Activated CD8-positive, alpha-beta T cell treated with anti-CD3 and anti-CD28 coated beads for 36 hours (primary cell): ENCODE results near the gene GTPBP3. TPM values are rescaled to one million over a fixed set of nuclear protein-coding genes. Genes with fewer than 3 reads are reported as not detected.
"Not testable (repeated sequence)": the region's sequence is repeated elsewhere in the genome, so short reads cannot be mapped to it uniquely, and the experiment has no call there.

Experiments
- ATAC-seq: fragments of 200-7000 bp; cut with Tn5 transposase; one replicate; pipeline ENCODE4 v1.10.0; 2021; ENCODE audit warnings: mild to moderate bottlenecking, moderate library complexity
- CTCF ChIA-PET: fragments of 350-600 bp; sonication (Branson Sonifier 250); formaldehyde crosslinking; loops from one replicate; lab custom pipeline; 2021; ENCODE audit warnings: antibody characterized with exemption; lab: Charles Lee
- POLR2A ChIA-PET: fragments of 350-600 bp; sonication (Branson Sonifier 250); formaldehyde crosslinking; loops from one replicate; lab custom pipeline; 2021; ENCODE audit warnings: antibody characterized with exemption; lab: Charles Lee
- DNase-seq: peaks from one replicate; pipeline ENCODE4 v3.0.0-alpha.2; 2020
- H3K27ac Mint-ChIP-seq: one replicate; pipeline ENCODE4 v1.8.0; 2021; ENCODE audit warnings: mild to moderate bottlenecking, mixed read lengths
- H3K27me3 Mint-ChIP-seq: one replicate; pipeline ENCODE4 v1.8.0; 2021; ENCODE audit warnings: mixed read lengths
- H3K36me3 Mint-ChIP-seq: one replicate; pipeline ENCODE4 v1.8.0; 2021; ENCODE audit warnings: low read depth, mixed read lengths
- H3K4me1 Mint-ChIP-seq: one replicate; pipeline ENCODE4 v1.8.0; 2021; ENCODE audit warnings: low read depth, mixed read lengths
- H3K4me3 Mint-ChIP-seq: one replicate; pipeline ENCODE4 v1.8.0; 2021; ENCODE audit warnings: mild to moderate bottlenecking, moderate library complexity, mixed read lengths
- H3K9me3 Mint-ChIP-seq: one replicate; pipeline ENCODE4 v1.8.0; 2021; ENCODE audit warnings: mixed read lengths
- CTCF ChIP-seq: fragments of 200-600 bp; IDR thresholded peaks from one replicate; pipeline ENCODE4 v1.8.0; 2022; ENCODE audit warnings: antibody characterized with exemption, mild to moderate bottlenecking
- intact Hi-C: fragments of 100-400 bp; cut with micrococcal nuclease; formaldehyde crosslinking; loops from one replicate; pipeline ENCODE4 v1.10.0; 2022
- total RNA-seq, 2 experiments: library from RNA; stranded (reverse); gene quantifications; one replicate each; pipeline ENCODE4 v1.2.3, GENCODE V29; 2021

Gene GTPBP3
- total RNA-seq, 2 experiments from 2014 or later: 43.8 to 45.4 TPM

GRCh38 chr19:17357724-17358123, 20.4 kb downstream of the GTPBP3 start:
- intact Hi-C loops: no loop called here

GRCh38 chr19:17358395-17358794, 21.0 kb downstream of the GTPBP3 start:
- Mint-ChIP-seq H3K27me3 (no peaks in the 10 kb centered on the region), H3K36me3 (no peaks in the 10 kb centered on the region), H3K27ac (no peak overlapping the region), H3K9me3 (no peaks in the 10 kb centered on the region), H3K4me1 (no peaks in the 10 kb centered on the region), H3K4me3 (no peak overlapping the region)
- CTCF ChIA-PET: interaction anchor here (2.0 kb wide), 1 partner anchor 11 kb away, joined by 11 read pairs; no protein-coding TSS in a partner anchor
- intact Hi-C loops: no loop called here
- no peak for ATAC-seq
- DNase-seq: no peak
- TF ChIP-seq CTCF: no peak
- POLR2A ChIA-PET: no interaction called here

More at GRCh38 chr19:17357724-17358123, 20.4 kb downstream of the GTPBP3 start:
- ChIA-PET CTCF (interaction anchor here (2.0 kb wide), 1 partner anchor 10 kb away, joined by 11 read pairs; no protein-coding TSS in a partner anchor), POLR2A (interaction anchor here (0.6 kb wide), 1 partner anchor 811 kb away, joined by 3 read pairs; no protein-coding TSS in a partner anchor)
- no peaks in the 10 kb centered on the region for H3K36me3 Mint-ChIP-seq
- no peak for TF ChIP-seq CTCF
- H3K27ac Mint-ChIP-seq: no peak overlapping the region
- H3K27me3 Mint-ChIP-seq: no peaks in the 10 kb centered on the region
- no peak for ATAC-seq
- no peak for DNase-seq
- no peaks in the 10 kb centered on the region for H3K9me3 Mint-ChIP-seq
- H3K4me1 Mint-ChIP-seq: no peaks in the 10 kb centered on the region
- H3K4me3 Mint-ChIP-seq: no peak overlapping the region

- DNase-seq (no peak), ATAC-seq (no peak)
- TF ChIP-seq CTCF: no peak
- no peak overlapping the region for H3K27ac Mint-ChIP-seq
- H3K9me3 Mint-ChIP-seq: no peaks in the 10 kb centered on the region
- intact Hi-C loops: no loop called here
- POLR2A ChIA-PET: no interaction called here
- no peaks in the 10 kb centered on the region for H3K36me3 Mint-ChIP-seq
- no peaks in the 10 kb centered on the region for H3K27me3 Mint-ChIP-seq
- CTCF ChIA-PET: no interaction called here
- H3K4me1 Mint-ChIP-seq: no peaks in the 10 kb centered on the region
- no peak overlapping the region for H3K4me3 Mint-ChIP-seq
Measured at GRCh38 chr19:17359905-17360800, 22.8 kb downstream of the GTPBP3 start.

- H3K4me3 Mint-ChIP-seq, H3K9me3 Mint-ChIP-seq, H3K4me1 Mint-ChIP-seq, H3K36me3 Mint-ChIP-seq, POLR2A ChIA-PET, intact Hi-C loops, DNase-seq, ATAC-seq, H3K27me3 Mint-ChIP-seq, H3K27ac Mint-ChIP-seq: not testable (repeated sequence)
- CTCF ChIA-PET: interaction anchor here (0.6 to 4.3 kb wide), 3 partner anchors 18 to 26 kb away, joined by 3 to 25 read pairs (median 3); no protein-coding TSS in a partner anchor
Measured at GRCh38 chr19:17363852-17364605, 26.7 kb downstream of the GTPBP3 start.

- Mint-ChIP-seq H3K4me3 (no peak overlapping the region), H3K4me1 (peaks cover 5% of the 10 kb centered on the region), H3K27ac (no peak overlapping the region), H3K27me3 (peaks cover 5% of the 10 kb centered on the region), H3K36me3 (no peaks in the 10 kb centered on the region), H3K9me3 (no peaks in the 10 kb centered on the region)
- no peak for DNase-seq
- intact Hi-C loops: no loop called here
- no peak for ATAC-seq
- POLR2A ChIA-PET: interaction anchor here (1.1 kb wide), 1 partner anchor 11 kb away, joined by 3 read pairs; no protein-coding TSS in a partner anchor
- no peak for TF ChIP-seq CTCF
- CTCF ChIA-PET: interaction anchor here (1.2 to 4.3 kb wide), 3 partner anchors 20 to 25 kb away, joined by 3 to 25 read pairs (median 3); no protein-coding TSS in a partner anchor
Measured at GRCh38 chr19:17365361-17365760, 28.0 kb downstream of the GTPBP3 start.
